IPS DF 4.7 (cell line): ENCODE measurements around the gene SYT17.

ENCODE experiments used
- DNase-seq: peaks from one replicate; pipeline ENCODE4 v3.0.0-alpha.2; 2013; ENCODE audit warnings: low spot score; ENCODE audit errors: extremely low read depth

The SYT17 gene

DNA sequence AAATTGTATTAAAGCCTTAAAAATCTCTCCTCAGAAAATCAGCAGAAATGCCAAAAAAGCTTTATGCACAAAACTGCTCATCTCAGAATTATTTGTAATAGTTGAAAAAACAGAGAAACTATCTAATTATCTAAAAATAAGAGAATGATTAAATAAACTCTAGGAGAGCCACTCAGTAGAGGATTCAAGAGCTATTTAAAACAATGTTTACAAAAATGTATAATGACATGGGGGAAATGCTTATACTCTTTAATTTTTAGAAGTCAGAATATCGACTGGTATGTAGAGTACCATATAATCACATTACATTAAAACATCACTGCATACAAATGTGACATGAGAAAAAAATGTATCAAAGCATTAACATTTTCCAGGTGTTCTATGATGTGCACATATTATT lies 129.4 kb downstream of the SYT17 start:
- DNase-seq: no peak

DNA sequence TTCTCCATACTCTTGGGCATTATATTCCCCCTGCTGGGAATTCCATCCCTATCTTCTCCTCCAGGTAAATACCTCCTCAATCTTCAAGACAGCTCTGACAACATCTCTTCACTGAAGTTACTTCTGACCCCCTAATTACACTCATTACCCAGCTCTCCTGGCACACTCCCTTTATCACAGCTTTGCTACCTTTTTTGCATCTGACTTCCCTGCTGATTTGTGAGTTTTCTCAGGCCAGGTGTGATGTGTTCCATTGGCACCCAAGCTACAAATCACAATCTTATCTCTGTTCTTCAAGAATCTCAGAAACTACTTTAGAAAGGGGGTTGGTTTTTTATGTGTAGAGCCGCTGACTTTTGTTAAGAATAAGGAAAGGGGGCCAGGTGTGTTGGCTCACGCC lies 131.5 kb downstream of the SYT17 start:
- DNase-seq: no peak

DNA sequence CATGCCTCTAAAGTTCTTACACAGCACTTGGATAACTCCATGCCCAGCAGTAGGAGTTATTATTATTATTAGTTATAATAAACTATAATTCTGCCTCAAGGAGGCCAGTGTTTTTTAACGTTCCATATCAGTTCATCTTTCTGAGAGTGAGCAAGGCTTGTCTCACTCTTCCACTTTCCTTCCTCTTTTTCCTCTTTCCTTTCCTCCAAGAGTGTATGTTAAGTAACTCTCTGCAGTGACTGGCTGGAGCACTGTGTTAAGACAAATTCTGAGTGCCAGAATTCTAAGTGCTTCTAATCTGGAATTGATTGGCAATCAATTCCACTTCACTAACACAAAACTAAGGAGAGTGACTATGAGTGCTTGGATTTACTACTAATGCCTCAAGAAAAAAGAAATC lies 133.9 kb downstream of the SYT17 start:
- DNase-seq: no peak

DNA sequence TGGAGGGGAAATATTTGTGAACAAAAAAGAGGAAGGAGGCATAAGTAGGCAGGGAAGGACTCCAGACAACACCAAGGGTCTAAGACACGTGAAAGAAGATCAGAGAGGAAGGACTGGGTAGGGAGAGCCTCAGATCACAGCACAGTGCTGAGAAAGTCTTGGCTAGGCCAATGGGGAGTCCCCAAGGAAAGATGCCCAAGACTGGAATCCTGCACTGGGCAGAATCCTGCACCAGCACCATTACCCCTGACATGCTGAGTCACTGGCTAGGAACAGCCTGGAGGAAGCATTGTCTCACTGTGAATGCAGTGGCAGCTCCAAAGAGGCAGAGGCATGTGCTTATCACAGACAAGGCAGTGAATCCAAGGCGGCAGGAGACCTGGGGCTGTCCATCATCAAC lies 136.7 kb downstream of the SYT17 start:
- no peak for DNase-seq

DNA sequence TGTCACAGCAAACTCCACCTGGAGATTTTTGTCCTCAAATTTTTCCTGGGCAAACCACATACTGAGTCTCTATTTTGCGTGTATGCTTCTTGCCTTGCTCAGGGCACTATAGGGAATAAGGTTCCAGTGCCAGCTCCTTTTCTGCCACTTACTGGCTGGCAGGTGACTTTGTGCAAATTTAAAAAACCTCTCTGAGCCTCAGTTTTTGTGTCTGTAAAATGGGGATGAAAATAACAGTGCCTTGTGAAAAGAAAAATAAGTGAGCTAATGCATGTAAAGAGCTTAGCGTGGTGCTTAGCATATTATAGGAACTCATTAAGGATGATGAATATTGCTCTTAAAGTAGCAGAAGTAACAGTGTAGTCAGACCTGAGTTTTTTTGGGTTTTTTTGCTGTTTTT lies 137.4 kb downstream of the SYT17 start:
- DNase-seq: no peak

DNA sequence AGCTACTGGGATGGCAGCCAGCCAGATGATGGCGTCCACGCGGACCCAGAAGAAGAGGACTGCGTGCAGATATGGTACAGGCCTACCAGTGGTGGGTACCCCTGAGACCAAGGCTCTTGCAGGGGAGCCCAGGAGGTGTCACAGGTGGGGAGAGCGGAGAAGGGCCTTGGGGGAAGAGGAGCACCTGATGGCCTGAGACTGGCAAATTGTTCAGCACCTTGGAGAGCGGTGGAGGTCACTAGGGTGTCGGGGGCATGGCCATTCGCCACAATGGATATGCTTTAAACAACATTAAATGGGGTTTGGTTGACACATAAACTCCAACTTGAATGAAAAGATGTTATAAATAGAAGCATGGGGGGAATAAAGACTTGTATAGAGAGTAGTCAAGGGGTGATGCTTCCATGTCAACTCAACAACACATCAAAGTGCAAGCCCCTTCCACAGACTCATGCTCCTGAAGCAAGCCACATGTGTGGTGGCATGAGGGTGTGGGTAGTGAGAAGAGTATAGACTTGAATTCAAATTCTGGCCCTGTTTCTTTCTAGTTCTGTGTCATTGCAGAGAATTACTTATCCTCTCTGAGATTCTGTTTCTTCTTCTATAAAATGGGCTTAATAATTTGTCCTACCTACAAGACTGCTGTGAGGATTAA lies 139.7 kb downstream of the SYT17 start:
- no peak for DNase-seq

DNA sequence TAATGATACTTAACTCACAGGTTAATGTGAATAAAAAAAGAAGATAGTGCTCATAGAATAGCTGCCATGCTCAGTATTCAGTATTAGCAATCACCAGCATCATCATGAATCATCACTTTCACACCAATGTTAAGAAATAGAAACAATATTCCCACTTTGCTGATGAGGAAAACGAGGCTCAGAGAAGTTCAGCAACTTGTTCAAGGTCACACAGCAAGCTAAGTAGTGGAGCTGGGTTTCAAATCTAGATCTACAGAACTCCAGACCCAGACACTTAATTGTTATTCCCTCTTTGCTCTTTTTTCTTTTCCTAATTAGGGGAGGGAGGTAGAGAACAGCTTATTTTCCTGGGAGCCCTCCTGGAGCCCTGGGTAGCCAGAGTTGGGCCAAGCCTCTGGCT lies 140.4 kb downstream of the SYT17 start:
- DNase-seq: no peak

DNA sequence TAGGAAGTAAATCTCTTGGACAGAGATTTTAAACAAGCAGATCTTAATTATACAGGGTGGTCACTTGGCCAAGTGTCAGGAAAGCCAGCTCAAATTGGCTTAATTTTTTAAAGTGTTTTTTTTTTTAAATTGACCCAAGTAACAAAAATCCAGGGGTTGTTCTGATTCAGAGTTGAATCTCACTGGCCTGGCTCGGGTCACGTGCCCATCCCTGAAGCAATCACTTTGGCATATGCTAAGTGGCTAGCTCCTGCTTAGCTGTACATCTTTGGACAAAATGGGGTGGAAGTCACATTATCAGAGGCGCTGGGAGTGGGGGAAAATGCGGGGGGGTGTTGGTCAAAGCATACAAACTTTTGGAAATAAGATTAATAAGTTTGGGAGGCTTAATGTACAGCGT lies 141.1 kb downstream of the SYT17 start:
- no peak for DNase-seq

DNA sequence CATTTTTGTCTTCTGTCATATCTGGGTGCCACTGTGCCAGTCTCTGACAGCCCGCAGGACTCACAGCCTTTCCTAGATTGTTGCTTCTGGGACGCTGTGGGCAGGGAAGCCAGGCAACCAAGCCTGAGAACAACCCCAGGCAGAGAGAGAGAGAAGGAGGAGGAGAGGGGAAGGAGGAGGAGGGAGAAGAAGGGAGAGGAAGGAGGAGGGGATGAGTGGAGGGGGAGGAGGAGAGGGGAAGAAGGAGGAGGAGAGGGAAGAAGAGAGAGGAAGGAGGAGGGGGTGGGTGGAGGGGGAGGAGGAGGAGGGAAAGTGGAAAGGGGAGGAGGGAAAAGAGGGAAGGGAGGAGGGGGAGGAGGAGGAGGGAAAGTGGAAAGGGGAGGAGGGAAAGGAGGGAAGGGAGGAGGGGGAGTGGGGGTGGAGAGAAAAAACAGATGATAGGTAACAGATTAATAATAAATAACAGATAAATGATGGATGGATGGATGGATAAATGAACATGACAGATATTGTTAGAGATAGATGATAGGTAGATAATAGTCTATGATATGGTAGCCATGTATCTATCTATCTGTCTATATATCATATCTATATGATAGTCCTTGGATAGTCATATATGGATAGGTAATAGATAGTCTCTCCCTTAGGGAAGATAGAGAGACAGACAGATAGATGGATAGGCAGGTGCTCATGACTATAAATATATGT lies 146.8 kb downstream of the SYT17 start:
- DNase-seq: no peak

DNA sequence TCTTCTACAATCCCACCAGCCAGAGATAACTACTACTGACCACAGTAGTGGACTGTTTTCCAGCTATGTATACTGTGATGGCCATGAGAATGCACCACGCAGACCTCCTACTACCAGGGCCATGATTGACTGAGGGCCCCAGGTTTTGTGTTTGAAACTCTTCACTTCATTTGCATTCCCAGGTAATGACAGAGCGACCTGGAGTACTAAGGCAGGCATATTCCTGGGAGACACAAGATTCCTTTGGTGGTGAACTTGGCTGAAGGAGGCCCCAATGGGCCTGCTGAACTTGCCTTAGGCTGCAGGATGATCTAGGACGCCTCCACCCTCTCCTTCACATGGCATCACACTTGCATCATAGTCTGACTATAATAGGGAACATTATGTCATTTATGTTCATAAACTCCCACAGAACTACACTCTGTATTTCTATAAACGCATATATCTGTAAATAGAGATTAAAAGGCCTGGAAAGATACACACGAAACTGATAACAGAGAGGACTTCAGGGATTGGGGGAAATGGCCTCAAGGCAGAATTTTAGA lies 147.9 kb downstream of the SYT17 start:
- no peak for DNase-seq

DNA sequence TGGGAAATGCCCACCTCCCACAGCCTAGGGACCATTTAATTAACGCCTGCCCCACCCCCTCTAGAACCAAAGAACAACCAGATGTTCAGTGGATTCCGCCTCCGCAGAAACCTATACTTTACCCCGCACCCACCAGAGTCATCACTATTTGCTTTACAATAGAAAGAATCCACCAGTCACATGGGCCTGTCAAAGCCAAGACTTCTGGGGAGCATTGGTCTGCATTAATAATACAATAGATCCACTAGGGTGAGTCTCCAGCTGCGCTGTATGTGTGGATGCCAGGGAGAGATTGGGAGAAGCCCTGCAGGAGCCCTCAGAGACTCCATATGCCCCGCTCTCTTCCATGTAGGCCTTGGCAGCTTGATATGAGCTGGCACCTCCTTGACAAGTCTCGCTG lies 148.8 kb downstream of the SYT17 start:
- DNase-seq: no peak
